ENCODE results near the gene SOX13.

- TF ChIP-seq CTCF (IDR thresholded peaks at IDR 0.05), result no peak
- TF ChIP-seq POLR2A (IDR thresholded peaks at IDR 0.05), result no peak
Observed at GRCh38 chr1:204145033-204145504, 72.2 kb downstream of the SOX13 start.
